Measurements from ENCODE around the gene RABAC1. TPM values are rescaled to one million over a fixed set of nuclear protein-coding genes. Genes with fewer than 3 reads are reported as not detected.

The RABAC1 gene
- total RNA-seq, 1 experiment from 2014 or later = 66.3 TPM

DNA sequence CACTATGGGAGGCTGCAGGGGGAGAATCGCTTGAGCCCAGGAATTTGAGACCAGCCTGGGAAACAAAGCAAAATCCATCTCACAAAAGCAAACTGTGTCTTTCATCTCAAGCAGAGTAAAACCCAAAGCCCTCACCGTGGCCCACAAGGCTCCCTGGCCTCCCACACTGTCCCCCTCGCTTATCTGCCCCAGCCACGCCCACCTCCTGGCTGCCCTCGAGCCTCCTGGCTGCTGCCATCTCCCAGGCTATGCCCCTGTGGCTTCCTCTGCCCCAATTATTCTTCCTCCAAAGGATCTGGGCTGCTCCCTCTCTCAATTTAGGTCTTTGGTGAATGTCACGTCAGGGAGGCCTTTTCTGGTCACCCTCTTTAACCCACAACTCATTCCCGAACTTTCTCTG lies 3.6 kb downstream of the RABAC1 start:
- Histone ChIP-seq H4K20me1 (ENCODE audit: insufficient read depth) (no peaks in the 10 kb centered on the region), H3K4me2 (ENCODE audit: low read length) (no peak overlapping the region), H3K4me1 (ENCODE audit: control insufficient read depth in 1 of 2, insufficient read depth in 2 of 2, low read length in 2 of 2) (peaks cover 18 to 33% of the 10 kb centered on the region in 2 experiments), H3K27ac (ENCODE audit: low read depth, low read length) (no peak overlapping the region), H3K9ac (ENCODE audit: low read length) (no peak overlapping the region), H3K79me2 (ENCODE audit: insufficient read depth, low read length) (no peaks in the 10 kb centered on the region), H3K36me3 (ENCODE audit: control insufficient read depth in 1 of 2, insufficient read depth in 2 of 2, low read length in 2 of 2) (no peaks in the 10 kb centered on the region), H3K4me3 (replicated peaks in 1 of 2; ENCODE audit: low read depth in 1 of 2, low read length in 2 of 2) (no peak overlapping the region), H3K9me2 (ENCODE audit: insufficient read depth) (no peaks in the 10 kb centered on the region), H3K9me3 (ENCODE audit: control insufficient read depth in 1 of 2, insufficient read depth in 1 of 2, low read depth in 1 of 2, low read length in 2 of 2) (no peaks in the 10 kb centered on the region), H3K27me3 (ENCODE audit: insufficient read depth, low read length) (no peaks in the 10 kb centered on the region), H2AFZ (ENCODE audit: low read depth, low read length, poor library complexity, severe bottlenecking) (no peak overlapping the region)
- ChIA-PET RAD21 (ENCODE audit: low non-redundant PET in 1 of 2, low total read pairs in 2 of 2, uncharacterized antibody in 2 of 2, unreplicated experiment in 2 of 2) (no interaction called here), POLR2A (no interaction called here), CTCF (no interaction called here)
- DNase-seq (ENCODE audit: low read depth, low spot score) = no peak
- BruUV-seq (replicated peaks) = no TSS peak
- intact Hi-C loops (cut with micrococcal nuclease) = loop anchor here (5.0 to 10.0 kb wide), 2 partner anchors 163 to 251 kb away; partner anchors contain the start of gene CEACAM5
- TF ChIP-seq JUND (IDR thresholded peaks at IDR 0.05) (no peak), EZH2phosphoT487 (IDR thresholded peaks at IDR 0.05; ENCODE audit: borderline replicate concordance) (no peak), EZH2 (IDR thresholded peaks at IDR 0.05) (no peak), ZFX (IDR thresholded peaks at IDR 0.05) (no peak), CBX3 (IDR thresholded peaks at IDR 0.05; ENCODE audit: low read depth) (no peak), SP1 (IDR thresholded peaks at IDR 0.05; ENCODE audit: low read depth) (no peak), SIN3A (IDR thresholded peaks at IDR 0.05; ENCODE audit: low read depth) (no peak), RAD21 (IDR thresholded peaks at IDR 0.05; ENCODE audit: low read depth) (no peak), TCF7L2 (IDR thresholded peaks at IDR 0.05; ENCODE audit: borderline replicate concordance, extremely low read depth, insufficient read depth, insufficient read length) (no peak), YY1 (IDR thresholded peaks at IDR 0.05; ENCODE audit: extremely low read depth, insufficient replicate concordance, low read depth, low read length) (no peak), POLR2AphosphoS5 (IDR thresholded peaks at IDR 0.05; ENCODE audit: low read depth, low read length) (no peak), EGR1 (IDR thresholded peaks at IDR 0.05; ENCODE audit: low read depth) (no peak)
- TF ChIP-seq, protein P1, sequence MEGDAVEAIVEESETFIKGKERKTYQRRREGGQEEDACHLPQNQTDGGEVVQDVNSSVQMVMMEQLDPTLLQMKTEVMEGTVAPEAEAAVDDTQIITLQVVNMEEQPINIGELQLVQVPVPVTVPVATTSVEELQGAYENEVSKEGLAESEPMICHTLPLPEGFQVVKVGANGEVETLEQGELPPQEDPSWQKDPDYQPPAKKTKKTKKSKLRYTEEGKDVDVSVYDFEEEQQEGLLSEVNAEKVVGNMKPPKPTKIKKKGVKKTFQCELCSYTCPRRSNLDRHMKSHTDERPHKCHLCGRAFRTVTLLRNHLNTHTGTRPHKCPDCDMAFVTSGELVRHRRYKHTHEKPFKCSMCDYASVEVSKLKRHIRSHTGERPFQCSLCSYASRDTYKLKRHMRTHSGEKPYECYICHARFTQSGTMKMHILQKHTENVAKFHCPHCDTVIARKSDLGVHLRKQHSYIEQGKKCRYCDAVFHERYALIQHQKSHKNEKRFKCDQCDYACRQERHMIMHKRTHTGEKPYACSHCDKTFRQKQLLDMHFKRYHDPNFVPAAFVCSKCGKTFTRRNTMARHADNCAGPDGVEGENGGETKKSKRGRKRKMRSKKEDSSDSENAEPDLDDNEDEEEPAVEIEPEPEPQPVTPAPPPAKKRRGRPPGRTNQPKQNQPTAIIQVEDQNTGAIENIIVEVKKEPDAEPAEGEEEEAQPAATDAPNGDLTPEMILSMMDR (IDR thresholded peaks at IDR 0.05 in 2 of 3, conservative IDR thresholded peaks at IDR 0.05 in 1 of 3; ENCODE audit: borderline replicate concordance in 1 of 3, insufficient read depth in 1 of 3, low read depth in 2 of 3, low read length in 2 of 3) = no peak
- TF ChIP-seq, protein P2, sequence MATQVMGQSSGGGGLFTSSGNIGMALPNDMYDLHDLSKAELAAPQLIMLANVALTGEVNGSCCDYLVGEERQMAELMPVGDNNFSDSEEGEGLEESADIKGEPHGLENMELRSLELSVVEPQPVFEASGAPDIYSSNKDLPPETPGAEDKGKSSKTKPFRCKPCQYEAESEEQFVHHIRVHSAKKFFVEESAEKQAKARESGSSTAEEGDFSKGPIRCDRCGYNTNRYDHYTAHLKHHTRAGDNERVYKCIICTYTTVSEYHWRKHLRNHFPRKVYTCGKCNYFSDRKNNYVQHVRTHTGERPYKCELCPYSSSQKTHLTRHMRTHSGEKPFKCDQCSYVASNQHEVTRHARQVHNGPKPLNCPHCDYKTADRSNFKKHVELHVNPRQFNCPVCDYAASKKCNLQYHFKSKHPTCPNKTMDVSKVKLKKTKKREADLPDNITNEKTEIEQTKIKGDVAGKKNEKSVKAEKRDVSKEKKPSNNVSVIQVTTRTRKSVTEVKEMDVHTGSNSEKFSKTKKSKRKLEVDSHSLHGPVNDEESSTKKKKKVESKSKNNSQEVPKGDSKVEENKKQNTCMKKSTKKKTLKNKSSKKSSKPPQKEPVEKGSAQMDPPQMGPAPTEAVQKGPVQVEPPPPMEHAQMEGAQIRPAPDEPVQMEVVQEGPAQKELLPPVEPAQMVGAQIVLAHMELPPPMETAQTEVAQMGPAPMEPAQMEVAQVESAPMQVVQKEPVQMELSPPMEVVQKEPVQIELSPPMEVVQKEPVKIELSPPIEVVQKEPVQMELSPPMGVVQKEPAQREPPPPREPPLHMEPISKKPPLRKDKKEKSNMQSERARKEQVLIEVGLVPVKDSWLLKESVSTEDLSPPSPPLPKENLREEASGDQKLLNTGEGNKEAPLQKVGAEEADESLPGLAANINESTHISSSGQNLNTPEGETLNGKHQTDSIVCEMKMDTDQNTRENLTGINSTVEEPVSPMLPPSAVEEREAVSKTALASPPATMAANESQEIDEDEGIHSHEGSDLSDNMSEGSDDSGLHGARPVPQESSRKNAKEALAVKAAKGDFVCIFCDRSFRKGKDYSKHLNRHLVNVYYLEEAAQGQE (IDR thresholded peaks at IDR 0.05; ENCODE audit: low read depth) = no peak
- ATAC-seq = no peak

Data from HCT116 (cell line).